ENCODE measurements around the gene CDH4. TPM values are rescaled to one million over a fixed set of nuclear protein-coding genes. Genes with fewer than 3 reads are reported as not detected.

Gene CDH4
- total RNA-seq, 4 donors from 2014 or later: 0.71 to 4.2 (median 2.9) TPM

DNA sequence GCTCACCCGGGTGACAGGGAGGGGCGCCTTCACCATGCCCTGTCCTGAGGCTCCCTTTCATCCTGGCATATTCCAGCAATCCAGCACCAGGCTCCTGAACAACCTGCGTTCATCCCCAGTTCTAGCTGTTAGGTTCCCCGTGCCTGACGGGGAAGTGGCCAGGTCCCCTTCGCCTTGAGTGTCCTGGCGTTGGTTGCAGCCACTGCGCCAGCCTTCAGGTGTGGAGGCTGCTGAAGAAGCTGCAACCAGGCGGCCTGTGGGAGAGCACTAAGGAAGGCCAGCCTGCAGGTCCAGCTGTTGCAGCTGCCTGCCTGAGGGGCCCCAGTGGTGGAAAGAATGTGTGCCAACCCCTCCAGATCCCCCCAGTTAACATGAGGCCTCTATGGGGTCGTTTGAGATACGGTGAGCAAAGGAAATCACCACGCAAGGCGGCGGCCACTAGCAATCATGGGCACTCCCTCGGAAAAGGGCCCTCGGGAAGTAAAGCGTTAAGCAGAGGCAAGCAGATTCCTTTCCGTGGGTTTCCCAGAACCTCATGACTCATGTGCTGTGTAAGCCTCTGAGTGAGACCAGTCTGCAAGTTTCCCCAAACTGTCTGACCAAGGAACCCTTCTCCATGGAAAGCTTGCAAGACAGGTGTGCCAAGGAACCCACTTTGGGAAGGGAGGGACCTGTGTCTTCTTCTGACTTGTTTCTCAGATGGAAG lies 492.8 kb downstream of the CDH4 start:
- H3K4me3 ChIP-seq (ENCODE audit: low read depth, poor library complexity, severe bottlenecking): no peak overlapping the region
- WGBS, 2 donors: 60 to 69% methylated on average over 17 to 18 of the region's 18 CpGs
- TF ChIP-seq, protein P1, sequence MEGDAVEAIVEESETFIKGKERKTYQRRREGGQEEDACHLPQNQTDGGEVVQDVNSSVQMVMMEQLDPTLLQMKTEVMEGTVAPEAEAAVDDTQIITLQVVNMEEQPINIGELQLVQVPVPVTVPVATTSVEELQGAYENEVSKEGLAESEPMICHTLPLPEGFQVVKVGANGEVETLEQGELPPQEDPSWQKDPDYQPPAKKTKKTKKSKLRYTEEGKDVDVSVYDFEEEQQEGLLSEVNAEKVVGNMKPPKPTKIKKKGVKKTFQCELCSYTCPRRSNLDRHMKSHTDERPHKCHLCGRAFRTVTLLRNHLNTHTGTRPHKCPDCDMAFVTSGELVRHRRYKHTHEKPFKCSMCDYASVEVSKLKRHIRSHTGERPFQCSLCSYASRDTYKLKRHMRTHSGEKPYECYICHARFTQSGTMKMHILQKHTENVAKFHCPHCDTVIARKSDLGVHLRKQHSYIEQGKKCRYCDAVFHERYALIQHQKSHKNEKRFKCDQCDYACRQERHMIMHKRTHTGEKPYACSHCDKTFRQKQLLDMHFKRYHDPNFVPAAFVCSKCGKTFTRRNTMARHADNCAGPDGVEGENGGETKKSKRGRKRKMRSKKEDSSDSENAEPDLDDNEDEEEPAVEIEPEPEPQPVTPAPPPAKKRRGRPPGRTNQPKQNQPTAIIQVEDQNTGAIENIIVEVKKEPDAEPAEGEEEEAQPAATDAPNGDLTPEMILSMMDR (IDR thresholded peaks at IDR 0.05): no peak
- no peak for TF ChIP-seq POLR2A (IDR thresholded peaks at IDR 0.05)
- DNase-seq (ENCODE audit: low spot score in 2 of 2): no peak
- intact Hi-C loops (cut with DNase I; ENCODE audit: low total_unique reads): no loop called here

DNA sequence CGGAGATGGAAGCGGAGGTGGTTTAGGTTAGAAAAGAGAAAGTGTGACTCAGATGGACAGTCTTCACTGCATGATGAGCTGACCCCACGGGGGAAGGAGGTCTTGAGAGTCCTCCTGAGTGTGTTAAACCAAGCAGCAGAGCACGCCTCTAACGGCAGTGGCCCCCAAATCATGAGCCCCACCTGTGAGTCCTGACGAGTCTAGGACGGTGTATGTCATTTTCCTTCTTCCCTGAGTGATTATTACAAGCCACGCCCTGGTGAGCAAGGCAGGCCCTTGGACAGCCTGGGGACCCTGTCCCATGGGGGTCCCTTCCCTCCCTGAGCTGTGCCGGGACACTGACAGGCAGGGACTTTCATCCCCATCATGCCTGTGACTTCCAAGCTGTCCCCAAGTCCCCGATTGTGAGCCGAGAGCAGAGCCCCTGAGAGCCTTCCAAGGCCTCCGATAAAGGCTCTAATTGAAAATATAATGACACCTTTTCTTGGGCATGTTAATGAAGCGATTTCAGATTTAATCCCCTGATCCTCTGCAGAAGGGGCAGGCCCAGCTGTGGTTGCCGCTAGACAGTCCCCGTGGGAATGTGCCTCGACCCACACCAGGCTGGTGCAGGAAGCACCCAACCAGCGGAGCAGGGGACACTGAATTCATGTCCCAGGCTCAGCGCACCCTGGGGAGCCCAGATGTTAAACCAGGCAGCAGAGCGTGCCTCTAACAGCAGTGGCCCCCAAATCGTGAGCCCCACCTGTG lies 493.5 kb downstream of the CDH4 start:
- WGBS, 2 donors: 88% methylated on average over 20 of the region's 20 CpGs
- H3K4me3 ChIP-seq (ENCODE audit: low read depth, poor library complexity, severe bottlenecking): no peak overlapping the region
- no peak for TF ChIP-seq POLR2A (IDR thresholded peaks at IDR 0.05)
- TF ChIP-seq, protein P1 (IDR thresholded peaks at IDR 0.05): no peak

DNA sequence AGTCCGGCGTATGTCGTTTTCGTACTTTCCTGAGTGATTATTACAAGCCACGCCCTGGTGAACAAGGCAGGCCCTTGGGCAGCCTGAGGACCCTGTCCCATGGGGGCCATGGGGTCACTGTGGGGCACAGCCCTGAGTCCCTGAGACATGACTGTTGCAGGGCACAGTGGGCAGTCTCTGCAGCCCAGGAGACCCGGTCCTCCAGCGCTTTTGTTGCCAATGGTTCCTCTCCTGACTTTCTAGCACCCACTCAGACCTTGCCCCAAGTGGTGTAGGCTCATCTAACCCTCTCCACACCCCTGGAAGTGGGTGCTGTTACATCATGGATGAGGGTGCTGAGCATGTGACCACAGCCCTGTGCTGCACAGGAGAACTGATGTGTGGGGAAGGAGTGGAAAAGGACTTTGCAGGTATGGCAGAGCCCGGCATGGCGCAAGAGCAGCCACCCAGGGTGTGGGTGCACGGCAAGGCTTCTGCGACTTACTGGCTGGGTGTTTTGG lies 494.1 kb downstream of the CDH4 start:
- H3K4me3 ChIP-seq (ENCODE audit: low read depth, poor library complexity, severe bottlenecking): no peak overlapping the region
- intact Hi-C loops (cut with DNase I; ENCODE audit: low total_unique reads): no loop called here
- TF ChIP-seq, protein P1 (IDR thresholded peaks at IDR 0.05): no peak
- no peak for TF ChIP-seq POLR2A (IDR thresholded peaks at IDR 0.05)
- DNase-seq (ENCODE audit: low spot score in 2 of 2): no peak
- 88 to 96% methylated on average over 11 of the region's 11 CpGs for WGBS, 2 donors

More for the DNA sequence above, 493.5 kb downstream of the CDH4 start:
- no peak for DNase-seq (ENCODE audit: low spot score in 2 of 2)
- intact Hi-C loops (cut with DNase I; ENCODE audit: low total_unique reads): no loop called here

DNA sequence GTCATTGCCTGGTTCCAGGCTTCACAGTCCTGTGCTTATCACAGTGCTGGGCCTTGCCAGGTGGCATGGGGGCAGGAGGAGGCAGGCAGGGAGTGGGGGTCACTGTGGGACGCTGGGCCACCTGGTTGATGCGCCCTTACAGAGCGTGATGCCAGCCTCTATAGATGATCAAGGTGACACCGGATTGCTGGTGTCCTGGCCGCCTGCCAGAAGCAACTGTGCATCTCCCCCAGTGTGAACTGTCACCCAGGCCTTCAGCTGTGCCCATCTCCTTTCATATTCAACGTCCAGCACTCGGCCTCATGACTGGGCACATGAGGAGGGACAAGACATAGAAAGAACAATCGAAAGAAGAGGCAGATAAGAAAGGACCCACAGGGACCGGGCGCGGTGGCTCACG lies 494.7 kb downstream of the CDH4 start:
- intact Hi-C loops (cut with DNase I; ENCODE audit: low total_unique reads): no loop called here
- TF ChIP-seq POLR2A (IDR thresholded peaks at IDR 0.05): no peak
- TF ChIP-seq, protein P1 (IDR thresholded peaks at IDR 0.05): no peak
- no peak overlapping the region for H3K4me3 ChIP-seq (ENCODE audit: low read depth, poor library complexity, severe bottlenecking)
- no peak for DNase-seq (ENCODE audit: low spot score in 2 of 2)
- WGBS, 2 donors: 87 to 92% methylated on average over 12 of the region's 12 CpGs

DNA sequence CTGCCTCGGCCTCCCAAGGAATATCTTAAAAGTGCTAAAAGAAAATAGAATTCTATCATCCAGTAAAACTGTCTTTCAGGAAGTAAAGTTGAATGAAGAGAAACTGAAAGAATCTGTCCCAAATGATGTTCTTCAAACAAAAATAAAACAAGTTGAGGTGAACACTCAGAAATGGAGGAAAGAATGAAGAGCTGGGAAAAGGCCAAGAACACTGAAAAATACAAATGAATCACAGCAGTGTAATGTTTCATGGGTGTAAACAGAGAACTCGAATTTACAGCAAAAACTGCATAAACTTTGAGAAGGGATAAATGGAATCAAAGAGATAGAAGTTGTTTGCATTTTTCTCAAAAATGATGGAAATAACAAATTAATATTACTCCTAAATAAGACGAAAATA lies 496.3 kb downstream of the CDH4 start:
- H3K4me3 ChIP-seq (ENCODE audit: low read depth, poor library complexity, severe bottlenecking): no peak overlapping the region
- intact Hi-C loops (cut with DNase I; ENCODE audit: low total_unique reads): no loop called here
- TF ChIP-seq, protein P1 (IDR thresholded peaks at IDR 0.05): no peak
- TF ChIP-seq POLR2A (IDR thresholded peaks at IDR 0.05): no peak
- DNase-seq (ENCODE audit: low spot score in 2 of 2): no peak
- WGBS, 2 donors: 61% methylated on average over 3 of the region's 3 CpGs
